T47D (cell line): ENCODE measurements around the gene APLP1.
A peak's percentile ranks its signal among the peaks of the same experiment; 100 is the strongest.

Experiments
- DNase-seq, 2 experiments: peaks; one replicate each; pipeline versions ENCODE4 v3.0.0 to v3.0.0-alpha.2; 2011 to 2012; ENCODE audit warnings: low read depth in 1 of 2, low spot score in 1 of 2
- JUND ChIP-seq: IDR thresholded peaks from 2 replicates; pipeline ENCODE4 v1.6.1; 2012; ENCODE audit warnings: low read depth
- in situ Hi-C: cut with HindIII; loops from 2 replicates; pipeline ENCODE4 v1.10.0; 2016; ENCODE audit warnings: low sequenced_read_pairs, low pct_unique_long_range_greater_than_20kb

Gene APLP1

DNA sequence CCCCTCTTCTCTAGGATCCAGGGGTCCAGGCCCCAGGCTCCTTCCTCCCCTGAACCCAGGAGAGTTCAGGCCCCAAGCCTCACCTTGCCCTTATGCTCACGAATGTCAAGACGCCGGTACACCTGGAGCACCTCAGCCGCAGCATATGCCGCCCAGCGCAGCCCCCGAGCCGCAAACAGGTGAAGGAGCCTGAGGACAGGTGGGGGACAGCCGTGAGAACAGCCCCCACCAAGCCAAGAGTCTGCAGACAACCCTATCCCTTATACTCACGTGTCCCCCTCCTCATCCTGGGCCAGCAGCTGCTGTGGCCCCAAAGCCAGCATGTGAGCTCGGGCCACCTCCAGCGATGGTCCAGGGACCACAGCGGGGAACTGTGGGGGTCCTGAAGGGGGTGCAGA, 28.3 kb downstream of the APLP1 start:
- in situ Hi-C loops: no loop called here
- no peak for DNase-seq
- no peak for TF ChIP-seq JUND

DNA sequence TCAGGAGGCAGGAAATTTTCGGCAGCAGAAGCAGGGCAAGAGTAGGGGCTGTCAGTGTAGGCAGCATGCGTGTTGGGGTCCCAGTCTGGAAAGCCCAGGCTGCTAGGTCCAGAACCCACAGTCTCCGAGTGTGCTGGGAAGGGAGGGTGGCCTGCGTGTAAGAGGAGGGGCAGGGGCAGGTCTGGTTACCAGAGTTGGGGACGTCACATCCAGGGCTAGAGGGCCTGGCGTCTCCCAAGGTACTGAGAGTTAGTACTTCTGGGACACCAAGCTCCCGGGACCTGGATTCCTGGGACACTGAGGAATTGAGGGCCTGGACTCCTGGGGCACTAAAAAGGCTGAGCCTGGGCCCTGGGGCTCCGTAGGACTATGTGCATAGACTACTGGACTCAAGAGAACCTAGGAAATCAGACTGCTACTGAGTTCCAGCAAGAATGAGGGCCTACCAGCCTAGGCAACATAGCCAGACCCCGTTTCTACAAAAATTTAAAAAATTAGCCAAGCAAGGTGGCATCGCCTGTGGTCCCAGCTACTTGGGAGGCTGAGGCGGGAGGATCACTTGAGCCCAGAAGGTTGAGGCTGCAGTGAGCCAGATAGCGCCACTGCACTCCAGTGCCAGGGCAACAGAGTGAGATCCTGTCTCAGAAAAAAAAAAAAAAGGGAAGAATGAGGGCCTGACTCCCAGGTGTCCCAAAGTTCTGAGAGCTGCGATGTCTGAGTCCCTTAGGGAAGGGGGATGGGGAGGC, 29.5 kb downstream of the APLP1 start:
- in situ Hi-C loops: no loop called here
- no peak for DNase-seq
- no peak for TF ChIP-seq JUND

DNA sequence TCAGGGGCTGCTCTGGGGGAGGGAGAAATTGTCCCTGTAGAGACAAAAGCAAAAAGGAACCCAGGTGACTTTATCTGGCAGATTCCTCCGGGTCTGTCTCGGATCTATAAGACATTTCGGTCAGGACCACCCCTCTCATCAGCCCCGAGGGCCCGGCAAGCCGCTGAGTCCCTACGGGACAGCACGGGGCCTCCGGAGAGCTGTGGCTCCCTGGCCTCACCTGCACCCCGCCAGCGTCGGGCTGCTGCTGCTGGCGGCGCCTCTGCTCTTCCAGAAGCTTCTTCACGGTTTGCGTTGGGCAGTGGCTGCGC, 30.1 kb downstream of the APLP1 start:
- in situ Hi-C loops: no loop called here
- no peak for DNase-seq
- no peak for TF ChIP-seq JUND

DNA sequence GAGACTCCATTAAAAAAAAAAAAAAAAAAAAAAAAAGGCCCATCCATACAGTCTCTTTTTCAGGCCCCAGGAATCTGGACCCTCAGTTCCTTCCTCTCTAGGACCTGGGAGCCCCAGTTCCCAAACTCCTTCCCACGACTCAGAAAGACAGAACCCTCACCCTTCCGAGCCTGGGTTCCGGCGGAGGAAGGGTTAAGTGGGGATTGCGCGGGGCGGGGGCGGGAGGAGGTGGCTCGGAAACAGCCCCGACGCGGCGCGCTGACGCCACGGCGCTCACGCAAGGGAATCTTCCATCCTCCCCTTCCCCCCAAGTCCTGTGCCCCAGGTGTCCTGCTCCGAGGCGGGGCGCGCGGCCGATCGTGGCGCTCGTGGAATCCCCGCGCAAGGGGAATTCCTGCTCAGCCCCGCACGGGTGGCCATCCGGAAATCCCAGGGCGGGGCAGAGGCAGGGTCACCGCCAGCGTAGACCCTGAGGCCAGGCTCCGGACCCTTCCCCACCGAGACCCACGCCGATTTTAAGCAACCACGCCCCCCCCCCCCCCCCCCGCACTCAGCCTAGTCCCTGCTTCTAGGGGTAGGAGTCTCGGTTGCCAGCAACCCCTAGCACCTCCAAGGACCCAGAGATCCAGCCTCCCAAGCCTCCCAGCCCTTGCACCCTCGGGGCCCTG, 31.3 kb downstream of the APLP1 start:
- DNase-seq: peak; percentile 81 to 89
- no peak for TF ChIP-seq JUND
- in situ Hi-C loops: no loop called here

DNA sequence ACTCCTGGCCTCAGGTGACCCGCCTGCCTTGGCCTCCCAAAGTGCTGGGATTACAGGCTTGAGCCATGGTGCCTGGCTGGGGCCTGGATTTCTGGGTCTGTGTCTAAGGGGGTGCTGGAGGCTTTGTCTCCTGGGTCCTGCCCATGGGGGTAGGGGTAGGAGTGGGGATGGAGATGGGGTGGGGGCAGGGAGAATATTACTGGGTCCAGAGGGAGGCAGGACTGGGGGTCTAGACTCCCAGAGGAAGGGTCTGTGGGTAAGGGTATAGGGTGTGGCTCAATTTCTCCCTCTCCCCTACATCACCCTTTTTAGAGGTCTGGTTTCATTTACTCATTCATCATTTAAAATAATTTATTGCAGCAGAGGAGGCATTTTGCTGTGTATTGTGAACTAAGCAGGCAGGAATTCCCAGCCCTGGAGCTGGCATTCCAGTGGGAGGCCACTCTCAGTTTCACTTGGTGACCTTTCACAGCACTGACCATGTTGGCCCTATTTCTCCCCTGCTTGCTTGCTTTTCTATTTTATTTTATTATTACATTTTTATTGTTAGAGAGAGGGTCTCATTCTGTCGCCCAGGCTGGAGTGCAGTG, 32.8 kb downstream of the APLP1 start:
- in situ Hi-C loops: no loop called here
- TF ChIP-seq JUND: no peak
- DNase-seq: peak; percentile 10 to 20

DNA sequence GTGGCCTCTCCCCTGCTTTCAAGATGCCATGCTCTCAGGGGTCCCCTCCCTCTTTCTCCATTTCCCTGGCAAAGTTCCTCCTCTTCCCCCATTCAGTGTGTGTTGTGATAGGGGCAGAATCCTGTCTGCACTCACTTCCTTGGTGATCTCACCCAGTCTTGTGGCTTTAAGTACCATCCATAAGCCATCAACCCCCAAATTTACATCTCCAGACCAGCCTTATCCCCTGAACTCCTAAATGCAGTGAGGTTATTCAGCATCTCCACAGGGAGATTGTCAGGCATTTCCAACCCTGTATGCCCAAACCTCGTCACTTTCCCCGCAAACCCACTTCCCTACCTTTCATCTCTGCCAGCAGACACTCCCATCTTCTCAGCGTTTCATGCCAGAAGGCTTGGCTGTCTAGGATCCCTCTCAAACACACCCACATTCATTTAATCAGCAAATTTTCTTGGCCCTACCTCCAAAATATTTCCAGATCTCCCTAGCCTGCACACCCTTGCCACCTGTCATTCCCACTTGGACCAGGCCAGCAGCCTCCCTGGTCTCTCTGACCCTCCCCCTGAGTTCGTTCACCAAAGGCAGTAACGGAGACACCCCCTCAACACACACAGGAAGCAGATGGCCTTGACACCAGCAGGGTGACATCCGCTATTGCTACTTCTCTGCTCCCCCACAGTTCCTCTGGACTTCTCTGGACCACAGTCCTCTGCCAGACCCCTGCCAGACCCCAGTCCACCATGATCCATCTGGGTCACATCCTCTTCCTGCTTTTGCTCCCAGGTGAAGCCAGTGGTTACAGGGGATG, 33.7 kb downstream of the APLP1 start, which contains the start of gene HCST:
Gene HCST, plus strand, starts transcription at position 676 of the 808 bp plus-strand sequence. Its CDS starts 65 bp downstream, at position 741.
- no peak for TF ChIP-seq JUND
- no peak for DNase-seq
- in situ Hi-C loops: no loop called here

DNA sequence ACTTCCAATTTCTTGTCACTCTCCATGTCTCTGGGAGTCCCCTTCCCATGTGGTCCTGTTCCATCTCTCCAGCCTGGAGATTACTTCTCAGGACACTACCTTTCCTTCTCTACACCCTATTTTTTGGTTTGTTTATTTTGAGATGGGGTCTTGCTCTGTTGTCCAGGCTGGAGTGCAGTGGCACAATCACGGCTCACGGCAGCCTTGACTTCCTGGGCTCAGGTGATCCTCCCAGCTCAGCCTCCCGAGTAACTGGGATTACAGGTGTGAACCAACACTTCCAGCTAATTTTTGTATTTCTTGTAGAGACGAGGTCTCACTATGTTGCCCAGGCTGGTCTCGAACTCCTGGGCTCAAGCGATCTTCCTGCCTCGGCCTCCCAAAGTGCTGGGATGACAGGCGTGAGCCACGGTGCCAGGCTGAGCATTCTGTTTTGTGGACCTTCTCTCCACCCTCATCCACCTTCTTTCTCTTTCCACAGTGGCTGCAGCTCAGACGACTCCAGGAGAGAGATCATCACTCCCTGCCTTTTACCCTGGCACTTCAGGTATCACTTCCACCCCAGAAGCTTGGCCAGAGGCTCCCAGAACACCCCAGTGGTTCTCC, 34.6 kb downstream of the APLP1 start:
- DNase-seq: no peak
- in situ Hi-C loops: no loop called here
- TF ChIP-seq JUND: no peak

DNA sequence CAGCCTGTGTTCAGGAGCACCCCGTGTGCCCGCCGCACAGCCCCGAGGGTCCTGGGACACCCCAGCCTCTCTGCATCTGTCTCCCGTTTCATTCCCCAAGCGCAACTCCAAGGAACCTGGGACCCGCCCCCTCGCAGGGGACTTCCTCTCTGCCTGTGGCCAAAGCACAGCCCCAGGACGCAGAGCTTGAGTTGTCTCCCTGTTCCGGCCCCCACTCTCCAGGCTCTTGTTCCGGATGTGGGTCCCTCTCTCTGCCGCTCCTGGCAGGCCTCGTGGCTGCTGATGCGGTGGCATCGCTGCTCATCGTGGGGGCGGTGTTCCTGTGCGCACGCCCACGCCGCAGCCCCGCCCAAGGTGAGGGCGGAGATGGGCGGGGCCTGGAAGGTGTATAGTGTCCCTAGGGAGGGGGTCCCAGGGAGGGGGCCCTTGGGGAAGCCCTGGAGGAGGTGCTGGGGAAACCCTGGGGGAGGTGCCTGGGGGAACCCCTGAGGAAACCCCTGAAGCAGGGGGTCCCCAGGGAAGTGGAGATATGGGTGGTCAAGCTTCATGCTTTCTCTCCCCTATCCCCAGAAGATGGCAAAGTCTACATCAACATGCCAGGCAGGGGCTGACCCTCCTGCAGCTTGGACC, 35.3 kb downstream of the APLP1 start:
- in situ Hi-C loops: no loop called here
- no peak for TF ChIP-seq JUND
- DNase-seq: peak; percentile 33 to 61

DNA sequence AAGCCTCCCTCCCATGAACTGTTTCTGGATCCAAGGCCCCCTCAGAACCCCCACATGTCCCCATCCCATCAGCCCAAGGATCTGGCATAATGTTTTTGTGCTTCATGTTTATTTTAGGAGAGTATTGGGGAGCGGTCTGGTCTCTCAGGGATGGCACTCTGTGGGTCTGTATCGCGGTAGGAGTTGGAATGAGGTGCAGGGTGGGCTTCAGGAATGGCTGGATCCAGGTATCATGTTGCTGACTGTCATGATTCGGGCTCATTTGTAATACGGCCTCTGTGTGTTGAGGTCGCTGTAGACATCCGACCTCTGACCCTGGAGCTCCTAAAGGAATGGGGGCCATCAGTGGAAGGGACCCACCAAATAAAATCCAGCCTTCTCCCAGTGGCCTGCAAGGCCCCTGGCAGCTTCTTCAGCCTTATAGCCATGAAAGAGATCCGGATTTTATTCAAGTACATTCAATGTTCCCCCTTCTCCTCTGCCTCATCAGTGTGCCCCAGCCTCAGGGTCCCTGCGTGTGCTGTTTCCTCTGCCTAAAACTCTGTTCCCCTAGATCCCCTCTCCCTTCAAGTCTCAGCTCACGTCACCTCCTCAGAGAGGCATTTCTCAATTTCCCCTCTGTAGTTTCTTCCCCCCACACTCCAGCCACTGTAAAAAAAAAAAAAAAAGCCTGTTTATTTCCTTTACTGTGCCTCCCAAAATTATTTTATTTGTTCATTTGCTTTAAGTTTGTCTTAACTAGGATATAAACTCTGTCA, 36.1 kb downstream of the APLP1 start:
- no peak for TF ChIP-seq JUND
- in situ Hi-C loops: no loop called here
- no peak for DNase-seq

DNA sequence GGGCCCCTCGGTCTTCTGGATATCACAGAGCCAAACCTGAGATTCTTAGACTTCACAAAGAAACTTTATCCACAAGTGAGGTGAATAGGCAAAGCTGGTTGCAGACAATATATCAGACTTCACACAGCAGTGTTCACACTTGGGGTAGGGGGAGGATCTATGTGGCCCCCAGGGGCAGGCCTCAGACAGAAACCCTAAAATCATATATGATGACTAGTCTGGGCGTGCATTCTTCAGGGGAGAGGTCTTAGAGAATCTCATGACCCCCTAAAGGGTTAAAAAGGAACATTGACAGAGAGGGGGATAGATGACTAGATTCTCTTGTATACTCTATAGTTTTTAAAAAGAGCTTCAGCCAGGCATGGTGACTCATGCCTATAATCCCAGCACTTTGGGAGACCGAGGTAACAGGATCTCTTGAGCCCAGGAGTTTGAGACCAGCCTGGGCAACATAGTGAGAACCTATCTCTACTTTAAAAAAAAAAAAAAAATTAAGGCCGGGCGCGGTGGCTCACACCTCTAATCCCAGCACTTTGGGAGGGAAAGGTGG, 36.9 kb downstream of the APLP1 start:
- no peak for DNase-seq
- in situ Hi-C loops: no loop called here

DNA sequence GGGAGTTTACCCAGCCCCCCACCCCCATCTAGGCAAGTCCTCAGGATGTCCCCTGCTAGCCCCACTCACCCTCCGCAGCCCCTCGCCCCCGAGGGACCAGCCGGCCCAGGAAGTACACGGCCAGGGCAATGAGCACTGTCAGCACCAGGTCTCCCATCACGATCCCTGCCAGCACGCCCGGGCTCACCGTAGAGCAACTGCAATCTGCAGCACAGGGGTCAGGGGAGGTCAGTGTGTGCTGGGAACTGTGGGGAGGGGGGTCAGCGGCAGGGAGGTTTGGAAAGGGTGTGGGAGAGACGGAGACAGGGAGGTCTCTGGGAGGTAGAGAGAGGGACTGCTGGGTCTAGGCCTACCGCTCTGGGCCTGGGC, 39.0 kb downstream of the APLP1 start:
- in situ Hi-C loops: no loop called here
- DNase-seq: no peak

More for the DNA sequence above, 36.9 kb downstream of the APLP1 start:
- TF ChIP-seq JUND: no peak

More for the DNA sequence above, 39.0 kb downstream of the APLP1 start:
- no peak for TF ChIP-seq JUND
